Upper lobe of left lung (tissue), 4 donors: Measurements from ENCODE around the gene SIM2.

Experiments used
- EP300 ChIP-seq, 4 donors: sonication (generic); formaldehyde crosslinking; IDR thresholded peaks; one replicate each; pipeline ENCODE4 v1.5.1; 2017; ENCODE audit warnings: antibody characterized with exemption in 4 of 4, control low read depth in 2 of 4
- POLR2A ChIP-seq, 4 donors: fragments of 450-650 bp; IDR thresholded peaks; one replicate each; pipeline ENCODE4 v1.5.1; 2016 to 2017; ENCODE audit warnings: antibody characterized with exemption in 4 of 4, mild to moderate bottlenecking in 2 of 4
- POLR2AphosphoS5 ChIP-seq, 2 donors: sonication (generic); formaldehyde crosslinking; IDR thresholded peaks; one replicate each; pipeline ENCODE4 v1.5.1; 2017; ENCODE audit warnings: antibody characterized with exemption in 2 of 2
- TF ChIP-seq, protein P1 (sequence below), 6 experiments: fragments of 450-650 bp in 4 of 6; fragments of 200-600 bp in 2 of 6; sonication (generic) in 2 of 6; IDR thresholded peaks; one replicate each; pipeline ENCODE4 v1.5.1; 2016 to 2019; ENCODE audit warnings: antibody characterized with exemption in 6 of 6

DNA sequence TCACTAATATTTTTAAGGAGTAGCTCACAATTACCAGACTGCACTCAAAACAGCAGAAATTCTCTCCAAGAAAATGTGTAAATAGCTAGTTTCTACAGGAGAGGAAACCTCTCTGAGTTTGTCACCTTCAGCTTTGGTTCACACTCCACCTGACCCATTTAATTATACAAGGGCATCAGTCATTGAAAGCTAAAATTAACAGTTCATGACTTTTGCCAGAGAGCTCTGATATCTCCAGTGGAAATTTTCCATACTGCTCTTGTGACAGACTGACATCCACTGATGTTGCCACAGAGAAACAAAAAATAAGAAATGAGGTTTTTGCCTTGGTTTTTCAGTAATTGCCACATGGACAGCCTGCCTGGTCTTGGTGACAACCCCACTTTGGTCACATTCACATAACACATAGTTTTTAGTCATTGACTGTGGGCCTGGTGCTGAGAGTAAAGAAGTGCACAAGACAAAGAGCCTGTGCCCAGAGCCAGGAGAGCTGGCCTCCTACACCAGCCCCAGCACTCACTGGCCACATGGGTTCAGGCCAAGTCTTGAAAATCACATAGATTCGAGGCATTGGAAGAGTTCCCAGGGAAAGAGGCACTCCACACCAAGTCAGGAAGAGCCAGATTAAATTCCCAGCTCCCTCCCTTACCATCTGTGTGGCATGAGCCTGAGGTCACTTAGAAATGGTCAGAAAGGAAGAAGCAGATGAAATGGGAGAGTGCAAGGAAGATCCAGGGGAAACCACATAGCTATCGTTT is 13.8 kb upstream of the SIM2 start:
- TF ChIP-seq, protein P1, sequence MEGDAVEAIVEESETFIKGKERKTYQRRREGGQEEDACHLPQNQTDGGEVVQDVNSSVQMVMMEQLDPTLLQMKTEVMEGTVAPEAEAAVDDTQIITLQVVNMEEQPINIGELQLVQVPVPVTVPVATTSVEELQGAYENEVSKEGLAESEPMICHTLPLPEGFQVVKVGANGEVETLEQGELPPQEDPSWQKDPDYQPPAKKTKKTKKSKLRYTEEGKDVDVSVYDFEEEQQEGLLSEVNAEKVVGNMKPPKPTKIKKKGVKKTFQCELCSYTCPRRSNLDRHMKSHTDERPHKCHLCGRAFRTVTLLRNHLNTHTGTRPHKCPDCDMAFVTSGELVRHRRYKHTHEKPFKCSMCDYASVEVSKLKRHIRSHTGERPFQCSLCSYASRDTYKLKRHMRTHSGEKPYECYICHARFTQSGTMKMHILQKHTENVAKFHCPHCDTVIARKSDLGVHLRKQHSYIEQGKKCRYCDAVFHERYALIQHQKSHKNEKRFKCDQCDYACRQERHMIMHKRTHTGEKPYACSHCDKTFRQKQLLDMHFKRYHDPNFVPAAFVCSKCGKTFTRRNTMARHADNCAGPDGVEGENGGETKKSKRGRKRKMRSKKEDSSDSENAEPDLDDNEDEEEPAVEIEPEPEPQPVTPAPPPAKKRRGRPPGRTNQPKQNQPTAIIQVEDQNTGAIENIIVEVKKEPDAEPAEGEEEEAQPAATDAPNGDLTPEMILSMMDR (IDR thresholded peaks at IDR 0.05), result no peak
- no peak for TF ChIP-seq POLR2A (IDR thresholded peaks at IDR 0.05)
- TF ChIP-seq POLR2AphosphoS5 (IDR thresholded peaks at IDR 0.05), result no peak
- no peak for TF ChIP-seq EP300 (IDR thresholded peaks at IDR 0.05)
